Measurements from ENCODE around the gene CMTM4.

DNA sequence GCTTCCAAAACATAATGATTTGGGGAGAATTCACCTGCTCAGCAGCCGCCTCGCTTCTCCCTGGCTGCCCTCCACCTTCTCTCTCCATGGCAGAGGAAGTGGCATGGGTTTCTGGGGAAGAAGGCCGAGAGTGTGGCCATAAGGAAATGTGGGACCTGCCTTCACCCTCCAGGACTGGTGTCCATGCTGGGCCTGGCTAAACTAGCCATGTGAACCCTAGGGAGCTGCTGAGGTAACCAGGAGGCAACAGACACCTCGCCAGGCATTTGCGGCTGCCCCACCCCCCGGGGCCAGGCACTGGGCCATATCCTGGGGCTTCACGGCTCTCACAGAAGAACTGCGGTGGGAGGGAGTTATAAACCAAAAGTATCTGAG is 9.9 kb upstream of the CMTM4 start:
- TF ChIP-seq, protein P1, sequence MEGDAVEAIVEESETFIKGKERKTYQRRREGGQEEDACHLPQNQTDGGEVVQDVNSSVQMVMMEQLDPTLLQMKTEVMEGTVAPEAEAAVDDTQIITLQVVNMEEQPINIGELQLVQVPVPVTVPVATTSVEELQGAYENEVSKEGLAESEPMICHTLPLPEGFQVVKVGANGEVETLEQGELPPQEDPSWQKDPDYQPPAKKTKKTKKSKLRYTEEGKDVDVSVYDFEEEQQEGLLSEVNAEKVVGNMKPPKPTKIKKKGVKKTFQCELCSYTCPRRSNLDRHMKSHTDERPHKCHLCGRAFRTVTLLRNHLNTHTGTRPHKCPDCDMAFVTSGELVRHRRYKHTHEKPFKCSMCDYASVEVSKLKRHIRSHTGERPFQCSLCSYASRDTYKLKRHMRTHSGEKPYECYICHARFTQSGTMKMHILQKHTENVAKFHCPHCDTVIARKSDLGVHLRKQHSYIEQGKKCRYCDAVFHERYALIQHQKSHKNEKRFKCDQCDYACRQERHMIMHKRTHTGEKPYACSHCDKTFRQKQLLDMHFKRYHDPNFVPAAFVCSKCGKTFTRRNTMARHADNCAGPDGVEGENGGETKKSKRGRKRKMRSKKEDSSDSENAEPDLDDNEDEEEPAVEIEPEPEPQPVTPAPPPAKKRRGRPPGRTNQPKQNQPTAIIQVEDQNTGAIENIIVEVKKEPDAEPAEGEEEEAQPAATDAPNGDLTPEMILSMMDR (conservative IDR thresholded peaks at IDR 0.05; ENCODE audit: low read length), result no peak
- TF ChIP-seq EZH2phosphoT487 (IDR thresholded peaks at IDR 0.05; ENCODE audit: borderline replicate concordance), result no peak
